GM18511 (cell line): ENCODE data around the gene DNAL1.

Experiments used
- ATAC-seq: cut with Tn5 transposase; IDR thresholded peaks from one replicate; pipeline ENCODE4 v1.9.1; 2021; ENCODE audit warnings: mild to moderate bottlenecking, moderate library complexity; ENCODE audit not compliant: unreplicated experiment

Gene DNAL1

GRCh38 chr14:73741876-73742519, 97.2 kb downstream of the DNAL1 start:
- ATAC-seq = peak; percentile 38

- ATAC-seq = no peak
Measured at GRCh38 chr14:73742520-73743238, 97.9 kb downstream of the DNAL1 start.

GRCh38 chr14:73743431-73743931, 98.7 kb downstream of the DNAL1 start:
- ATAC-seq = peak; percentile 45

GRCh38 chr14:73744175-73744867, 99.5 kb downstream of the DNAL1 start:
- ATAC-seq = peak; percentile 3

- ATAC-seq = no peak
Measured at GRCh38 chr14:73744874-73745529, 100.2 kb downstream of the DNAL1 start.

- ATAC-seq = no peak
Measured at GRCh38 chr14:73745571-73746519, 101.1 kb downstream of the DNAL1 start.

GRCh38 chr14:73746520-73747378, 102.0 kb downstream of the DNAL1 start:
- ATAC-seq = no peak

GRCh38 chr14:73747379-73748211, 102.8 kb downstream of the DNAL1 start:
- no peak for ATAC-seq

GRCh38 chr14:73748858-73749357, 104.1 kb downstream of the DNAL1 start:
- ATAC-seq = no peak

GRCh38 chr14:73749706-73750530, 105.1 kb downstream of the DNAL1 start:
- ATAC-seq = no peak

GRCh38 chr14:73750531-73750901, 105.7 kb downstream of the DNAL1 start:
- no peak for ATAC-seq

- no peak for ATAC-seq
Measured at GRCh38 chr14:73751157-73751691, 106.4 kb downstream of the DNAL1 start.

- ATAC-seq = no peak
Measured at GRCh38 chr14:73752297-73752992, 107.7 kb downstream of the DNAL1 start.
